ENCODE data around the gene KTN1. TPM values are rescaled to one million over a fixed set of nuclear protein-coding genes. Genes with fewer than 3 reads are reported as not detected.

KTN1 gene
- total and polyA plus RNA-seq, 9 donors, result 84.4 to 144 (median 118) TPM

DNA sequence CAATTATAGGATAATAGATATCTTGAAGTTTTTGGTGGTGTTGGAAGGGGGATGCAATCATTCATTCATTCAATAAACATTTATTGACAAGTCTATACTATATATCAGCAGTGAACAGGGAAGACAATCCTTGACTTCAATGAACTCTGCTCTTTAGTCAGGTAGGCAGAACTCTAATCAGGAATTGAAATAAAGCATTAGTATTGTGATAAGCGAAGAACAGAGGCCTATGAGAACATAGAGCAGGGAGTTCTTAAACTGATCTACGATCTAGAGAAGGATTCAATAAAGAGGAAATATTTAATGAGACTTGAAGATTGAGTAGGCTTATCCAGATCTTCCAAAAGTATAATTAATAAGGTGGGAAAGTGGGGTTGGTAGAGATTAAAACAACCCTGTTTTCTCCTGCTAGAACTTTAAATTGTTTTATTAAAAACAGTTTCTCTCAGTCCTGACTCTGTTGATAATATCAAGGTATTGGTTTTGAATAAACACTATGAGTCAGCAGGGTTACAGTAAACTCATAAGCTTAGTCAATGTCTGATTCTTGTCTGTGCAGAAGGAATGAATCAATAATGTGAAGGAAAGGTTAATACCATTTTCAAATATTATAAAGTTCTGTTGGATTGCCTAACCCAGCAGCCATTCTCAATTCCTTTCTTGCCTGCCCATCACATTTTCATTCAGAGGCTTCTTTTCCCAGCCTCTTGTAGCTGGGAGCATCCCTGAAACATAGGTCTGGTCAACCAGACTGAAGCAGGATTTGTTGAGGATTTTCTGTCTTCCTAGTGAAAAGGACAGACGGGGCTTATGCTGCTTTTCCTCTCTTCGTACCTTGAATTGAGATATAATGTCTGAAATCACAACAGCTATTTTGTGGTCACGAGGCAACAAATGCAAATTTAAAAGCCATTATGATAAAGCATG lies 38.9 kb upstream of the KTN1 start:
- TF ChIP-seq EP300 (IDR thresholded peaks at IDR 0.05) (no peak), POLR2A (IDR thresholded peaks at IDR 0.05) (no peak)
- TF ChIP-seq, protein P1, sequence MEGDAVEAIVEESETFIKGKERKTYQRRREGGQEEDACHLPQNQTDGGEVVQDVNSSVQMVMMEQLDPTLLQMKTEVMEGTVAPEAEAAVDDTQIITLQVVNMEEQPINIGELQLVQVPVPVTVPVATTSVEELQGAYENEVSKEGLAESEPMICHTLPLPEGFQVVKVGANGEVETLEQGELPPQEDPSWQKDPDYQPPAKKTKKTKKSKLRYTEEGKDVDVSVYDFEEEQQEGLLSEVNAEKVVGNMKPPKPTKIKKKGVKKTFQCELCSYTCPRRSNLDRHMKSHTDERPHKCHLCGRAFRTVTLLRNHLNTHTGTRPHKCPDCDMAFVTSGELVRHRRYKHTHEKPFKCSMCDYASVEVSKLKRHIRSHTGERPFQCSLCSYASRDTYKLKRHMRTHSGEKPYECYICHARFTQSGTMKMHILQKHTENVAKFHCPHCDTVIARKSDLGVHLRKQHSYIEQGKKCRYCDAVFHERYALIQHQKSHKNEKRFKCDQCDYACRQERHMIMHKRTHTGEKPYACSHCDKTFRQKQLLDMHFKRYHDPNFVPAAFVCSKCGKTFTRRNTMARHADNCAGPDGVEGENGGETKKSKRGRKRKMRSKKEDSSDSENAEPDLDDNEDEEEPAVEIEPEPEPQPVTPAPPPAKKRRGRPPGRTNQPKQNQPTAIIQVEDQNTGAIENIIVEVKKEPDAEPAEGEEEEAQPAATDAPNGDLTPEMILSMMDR (IDR thresholded peaks at IDR 0.05), result no peak
- Histone ChIP-seq H3K4me1 (ENCODE audit: insufficient read depth) (no peaks in the 10 kb centered on the region), H3K9me3 (no peaks in the 10 kb centered on the region), H3K27ac (no peak overlapping the region), H3K36me3 (no peaks in the 10 kb centered on the region), H3K27me3 (no peaks in the 10 kb centered on the region), H3K4me3 (no peak overlapping the region)
- DNase-seq, result no peak
- WGBS, 3 donors, result 91 to 95% (median 94%) methylated on average over 5 of the region's 5 CpGs
- intact Hi-C loops (cut with DNase I), result no loop called here

DNA sequence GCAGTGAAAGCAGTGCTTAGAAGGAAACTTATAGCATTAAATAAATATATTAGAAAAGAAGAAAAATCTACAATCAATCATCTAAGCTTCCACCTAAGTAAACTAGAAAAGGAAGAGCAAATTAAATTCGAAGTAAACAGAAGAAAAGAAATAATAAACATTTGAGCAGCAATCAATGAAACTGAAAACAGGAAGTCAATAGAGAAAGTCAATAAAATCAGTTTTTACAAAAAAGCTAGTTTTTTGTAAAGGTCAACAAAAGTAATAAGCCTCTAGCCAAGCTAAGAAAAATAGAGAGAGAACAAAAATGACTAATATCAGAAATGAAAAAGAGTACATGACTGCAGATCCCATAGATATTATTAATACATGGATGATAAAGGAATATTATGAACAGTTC lies 34.2 kb upstream of the KTN1 start:
- no peaks in the 10 kb centered on the region for H3K4me1 ChIP-seq (ENCODE audit: insufficient read depth)
- no peak for DNase-seq
- TF ChIP-seq, protein P1 (IDR thresholded peaks at IDR 0.05), result no peak
- TF ChIP-seq POLR2A (IDR thresholded peaks at IDR 0.05) (no peak), EP300 (IDR thresholded peaks at IDR 0.05) (no peak)
- H3K4me3 ChIP-seq, result no peak overlapping the region
- intact Hi-C loops (cut with DNase I), result no loop called here
- no peaks in the 10 kb centered on the region for H3K9me3 ChIP-seq
- no peaks in the 10 kb centered on the region for H3K27me3 ChIP-seq
- 53 to 88% (median 57%) methylated on average over 1 of the region's 1 CpG for whole genome bisulfite sequencing, 3 donors
- no peaks in the 10 kb centered on the region for H3K36me3 ChIP-seq
- no peak overlapping the region for H3K27ac ChIP-seq

DNA sequence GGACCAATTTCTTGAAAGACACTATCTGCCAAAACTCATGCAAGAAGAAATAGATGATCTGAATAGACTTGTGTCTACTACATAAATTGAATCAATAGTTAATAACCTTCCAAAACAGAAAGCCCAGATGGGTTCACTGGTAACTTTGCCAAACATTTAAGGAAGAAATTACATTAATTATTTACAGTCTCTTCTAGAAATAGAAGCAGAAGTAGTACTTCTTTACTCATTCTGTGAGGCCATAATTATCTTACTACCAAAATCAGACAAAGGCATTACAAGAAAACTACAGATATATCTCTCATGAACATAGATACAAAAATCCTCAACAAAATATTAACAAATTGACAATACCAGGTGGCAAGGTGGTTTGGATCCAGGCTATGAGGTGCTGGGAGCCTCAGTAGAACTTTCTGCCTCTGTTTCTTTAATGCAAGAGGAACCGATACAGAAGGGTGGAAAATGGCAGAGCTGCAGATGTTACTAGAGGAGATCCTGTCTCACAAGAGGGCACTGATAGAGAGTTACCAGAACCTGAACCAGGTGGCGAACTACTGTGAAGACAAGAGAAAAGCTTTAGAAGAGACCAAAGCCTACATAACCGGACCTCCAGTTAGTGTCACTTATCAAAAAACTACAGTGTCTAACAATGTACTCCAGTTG lies 33.7 kb upstream of the KTN1 start:
- Histone ChIP-seq H3K4me3 (no peak overlapping the region), H3K27me3 (no peaks in the 10 kb centered on the region), H3K36me3 (no peaks in the 10 kb centered on the region), H3K4me1 (ENCODE audit: insufficient read depth) (no peaks in the 10 kb centered on the region), H3K27ac (no peak overlapping the region), H3K9me3 (no peaks in the 10 kb centered on the region)
- TF ChIP-seq POLR2A (IDR thresholded peaks at IDR 0.05), result no peak
- no peak for TF ChIP-seq EP300 (IDR thresholded peaks at IDR 0.05)
- TF ChIP-seq, protein P1 (IDR thresholded peaks at IDR 0.05), result no peak
- intact Hi-C loops (cut with DNase I), result no loop called here
- DNase-seq, result no peak
- WGBS, 3 donors, result 98 to 99% (median 98%) methylated on average over 3 of the region's 3 CpGs

DNA sequence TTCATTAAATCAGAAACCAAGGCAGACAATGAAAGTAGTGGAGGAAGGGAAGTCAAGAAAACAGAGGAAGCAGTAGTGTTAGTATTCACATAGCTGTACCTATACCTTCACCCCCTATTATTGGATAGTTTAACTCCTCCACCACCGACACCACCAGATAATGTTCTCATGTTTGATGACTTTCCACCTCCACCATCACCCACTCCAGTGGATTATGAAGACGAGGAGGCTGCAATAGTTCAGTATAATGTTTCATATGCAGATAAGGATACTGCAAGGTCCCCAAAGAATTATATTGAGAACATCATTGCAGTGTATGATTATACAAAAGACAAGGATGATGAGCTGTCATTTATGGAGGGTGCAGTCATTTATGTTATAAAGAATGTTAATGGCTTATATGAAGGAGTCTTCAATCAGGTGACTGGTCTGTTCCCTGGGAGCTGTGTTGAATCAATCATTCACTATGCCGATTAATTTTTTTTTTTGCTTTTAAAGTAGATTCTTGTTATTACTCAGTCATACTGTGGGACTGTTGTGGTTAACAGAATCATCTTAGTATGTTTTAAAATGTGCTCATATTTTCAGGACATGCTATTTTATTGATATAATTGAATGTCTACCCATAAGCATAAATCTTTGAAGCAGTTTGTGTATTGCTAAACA lies 32.2 kb upstream of the KTN1 start:
- intact Hi-C loops (cut with DNase I), result no loop called here
- H3K4me1 ChIP-seq (ENCODE audit: insufficient read depth), result no peaks in the 10 kb centered on the region
- no peak overlapping the region for H3K4me3 ChIP-seq
- TF ChIP-seq, protein P1 (IDR thresholded peaks at IDR 0.05), result no peak
- TF ChIP-seq POLR2A (IDR thresholded peaks at IDR 0.05) (no peak), EP300 (IDR thresholded peaks at IDR 0.05) (no peak)
- no peaks in the 10 kb centered on the region for H3K27me3 ChIP-seq
- WGBS, 3 donors, result 90 to 94% (median 92%) methylated on average over 3 of the region's 3 CpGs
- no peaks in the 10 kb centered on the region for H3K36me3 ChIP-seq
- H3K9me3 ChIP-seq, result no peaks in the 10 kb centered on the region
- H3K27ac ChIP-seq, result no peak overlapping the region
- no peak for DNase-seq

Data from ovary (tissue), 9 donors.